ENCODE results near the gene KARS1. TPM values are rescaled to one million over a fixed set of nuclear protein-coding genes. Genes with fewer than 3 reads are reported as not detected.

The KARS1 gene
- total RNA-seq, result 139 and 154 TPM in 2 replicates

GRCh38 chr16:75647492-75648264, at the start of gene KARS1, which contains the start of gene TERF2IP:
Gene KARS1 (minus strand): TSS chr16:75647665. CDS start chr16:75647639, 26 bp downstream.
Gene TERF2IP (plus strand): TSS chr16:75647773. CDS start chr16:75647883, 110 bp downstream.

GRCh38 chr16:75676909-75677308, 29.4 kb upstream of the KARS1 start, which contains the start of gene CPHXL2:
Gene CPHXL2 (minus strand): TSS chr16:75677009. CDS start chr16:75676999, 10 bp downstream.

GRCh38 chr16:75622761-75623605, 24.5 kb downstream of the KARS1 start, which contains the start of gene ADAT1:
Gene ADAT1 (minus strand): TSS chr16:75623281. CDS start chr16:75620799, 2,482 bp downstream.

Other genes with a start within 250 kb of the KARS1 start
- gene CFDP1, start 214.2 kb downstream of the KARS1 start, total RNA-seq, result 45.3 and 47.1 TPM in 2 replicates
- gene TMEM170A, start 183.0 kb downstream of the KARS1 start, total RNA-seq, result 10.7 and 15.2 TPM in 2 replicates
- gene CHST6, start 152.2 kb downstream of the KARS1 start, total RNA-seq, result 0.65 and 0.78 TPM in 2 replicates
- 0.13 and 0.22 TPM in 2 replicates for gene CHST5, start 111.6 kb downstream of the KARS1 start, total RNA-seq
- gene TMEM231, start 91.4 kb downstream of the KARS1 start, total RNA-seq, result 13.2 and 13.7 TPM in 2 replicates
- 43.4 and 49.8 TPM in 2 replicates for gene GABARAPL2, start 81.3 kb downstream of the KARS1 start, total RNA-seq
- gene ADAT1, start 24.4 kb downstream of the KARS1 start, total RNA-seq, result 44.0 and 47.8 TPM in 2 replicates
- gene TERF2IP, start 108 bp upstream of the KARS1 start, total RNA-seq, result 40.5 and 47.2 TPM in 2 replicates
- not detected in 2 replicates for gene CPHXL2, start 29.3 kb upstream of the KARS1 start, total RNA-seq
- not detected in 2 replicates for gene DUXB, start 53.8 kb upstream of the KARS1 start, total RNA-seq
- gene CPHXL, start 78.8 kb upstream of the KARS1 start, total RNA-seq, result not detected in 2 replicates

Data from articular chondrocyte of knee joint (primary cell).